HG03432 (cell line): ENCODE results near the gene DIO3.

ENCODE experiments used
- ATAC-seq: cut with Tn5 transposase; IDR thresholded peaks from one replicate; pipeline ENCODE4 v1.9.1; 2021; ENCODE audit warnings: mild to moderate bottlenecking, moderate library complexity; ENCODE audit not compliant: unreplicated experiment

The DIO3 gene

GRCh38 chr14:101561145-101561896, at the start of gene DIO3:
DIO3 (plus strand) TSS chr14:101561495.
- no peak for ATAC-seq

GRCh38 chr14:101511620-101512375, 49.5 kb upstream of the DIO3 start:
- ATAC-seq, result no peak

DNA sequence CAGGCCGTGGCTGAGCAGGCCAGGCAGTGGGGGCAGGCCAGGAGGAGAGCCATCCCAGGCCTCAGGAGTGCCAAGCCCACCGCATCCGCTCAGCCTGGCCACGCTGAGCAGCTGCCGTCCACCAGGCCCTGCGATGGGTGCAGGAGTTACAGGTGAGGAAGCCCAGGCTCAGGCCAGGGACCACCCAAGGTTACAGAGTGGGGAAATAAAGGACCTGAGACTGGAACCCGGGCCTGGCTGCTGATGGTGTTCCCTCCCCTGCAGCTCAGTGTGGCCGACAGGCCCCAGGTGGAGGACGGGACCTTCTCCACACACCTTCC, 49.0 kb upstream of the DIO3 start:
- ATAC-seq, result no peak

GRCh38 chr14:101514136-101514535, 47.2 kb upstream of the DIO3 start:
- no peak for ATAC-seq

GRCh38 chr14:101516401-101516800, 44.9 kb upstream of the DIO3 start:
- ATAC-seq, result no peak

GRCh38 chr14:101518611-101519473, 42.5 kb upstream of the DIO3 start:
- no peak for ATAC-seq

GRCh38 chr14:101520621-101521472, 40.4 kb upstream of the DIO3 start:
- no peak for ATAC-seq

- ATAC-seq, result no peak
Observed at GRCh38 chr14:101521473-101521915, 39.8 kb upstream of the DIO3 start.

DNA sequence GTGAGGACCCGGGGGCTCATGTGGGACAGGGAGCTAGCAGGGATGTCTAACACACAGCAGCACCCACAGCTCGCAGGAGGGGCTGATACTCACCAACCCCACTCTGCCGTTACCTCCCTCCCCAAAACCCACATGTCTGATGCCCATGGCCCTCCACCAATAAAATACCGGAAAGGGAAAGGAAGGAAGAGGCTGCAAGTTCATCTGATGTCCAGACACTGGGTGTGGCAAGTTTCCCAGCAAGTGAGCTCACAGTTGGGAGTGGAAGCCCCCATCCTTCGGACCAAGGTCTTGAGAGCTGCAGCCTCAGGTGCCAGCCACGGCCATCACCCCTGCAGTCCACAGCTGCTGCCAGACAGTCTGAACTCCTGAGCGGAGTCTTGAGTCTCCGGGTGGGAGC, 39.3 kb upstream of the DIO3 start:
- ATAC-seq, result no peak

DNA sequence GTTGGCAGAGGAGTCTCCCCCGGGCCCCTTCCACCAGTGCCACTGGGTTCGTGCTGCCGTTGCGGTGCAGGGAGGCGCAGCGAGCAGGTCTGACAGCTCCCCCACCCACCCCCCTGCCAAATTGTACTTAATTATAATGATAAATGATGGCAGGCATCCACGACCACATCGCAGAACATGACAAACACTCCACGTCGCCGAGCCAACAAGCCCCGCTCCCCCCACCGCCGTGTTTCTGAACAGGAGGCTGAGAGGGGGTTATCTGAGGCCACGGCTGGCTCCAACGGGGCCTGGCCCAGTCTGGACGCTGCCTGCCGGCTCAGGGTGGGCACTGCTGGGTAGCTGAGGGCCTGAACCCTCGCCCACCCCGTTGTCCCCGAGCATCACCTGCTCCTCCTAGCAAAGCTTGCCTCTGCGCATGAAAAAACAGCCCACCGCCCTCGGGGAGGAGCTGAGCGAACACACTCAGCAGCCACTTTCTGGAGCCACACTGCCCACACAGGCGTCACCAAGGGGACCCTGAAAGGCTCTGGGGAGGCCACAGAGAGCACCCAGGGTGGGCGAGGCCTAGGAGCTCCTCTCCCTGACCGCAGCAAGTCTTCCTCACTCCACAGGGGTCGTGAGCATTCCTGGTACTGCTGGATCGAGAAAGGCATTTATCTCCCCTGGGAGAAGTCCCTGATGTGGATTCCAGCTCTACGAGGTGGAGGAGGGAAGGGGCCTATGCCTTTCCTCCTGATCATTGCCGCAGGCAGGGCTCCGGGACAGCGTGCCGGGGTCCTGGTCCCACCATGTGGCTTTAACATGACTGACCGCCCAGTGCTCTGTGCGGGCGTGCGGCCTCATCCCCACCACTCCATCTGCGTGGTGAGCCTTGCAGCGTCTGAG, 35.4 kb upstream of the DIO3 start:
- ATAC-seq, result no peak

- ATAC-seq, result no peak
Observed at GRCh38 chr14:101527987-101528386, 33.3 kb upstream of the DIO3 start.

DNA sequence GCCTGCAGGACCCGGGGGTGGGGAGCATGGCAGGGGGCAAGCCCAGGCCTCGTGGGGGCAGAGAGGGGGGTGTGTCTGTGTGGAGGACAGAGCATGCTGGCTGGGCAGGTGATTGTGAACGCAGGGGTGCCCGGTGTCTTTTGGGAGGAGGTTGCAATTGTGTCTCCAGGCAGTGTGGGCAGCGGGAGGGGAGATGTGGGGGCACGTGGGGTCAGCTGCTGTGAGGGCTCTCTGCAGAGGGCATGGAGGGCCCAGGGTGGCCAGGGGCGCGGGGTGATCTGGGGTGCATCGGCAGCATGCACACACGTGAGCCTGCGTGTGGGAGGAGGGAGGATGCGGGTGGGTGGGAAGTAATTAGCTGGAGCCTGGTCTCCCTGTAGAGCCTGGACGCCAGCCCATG, 32.2 kb upstream of the DIO3 start:
- no peak for ATAC-seq

DNA sequence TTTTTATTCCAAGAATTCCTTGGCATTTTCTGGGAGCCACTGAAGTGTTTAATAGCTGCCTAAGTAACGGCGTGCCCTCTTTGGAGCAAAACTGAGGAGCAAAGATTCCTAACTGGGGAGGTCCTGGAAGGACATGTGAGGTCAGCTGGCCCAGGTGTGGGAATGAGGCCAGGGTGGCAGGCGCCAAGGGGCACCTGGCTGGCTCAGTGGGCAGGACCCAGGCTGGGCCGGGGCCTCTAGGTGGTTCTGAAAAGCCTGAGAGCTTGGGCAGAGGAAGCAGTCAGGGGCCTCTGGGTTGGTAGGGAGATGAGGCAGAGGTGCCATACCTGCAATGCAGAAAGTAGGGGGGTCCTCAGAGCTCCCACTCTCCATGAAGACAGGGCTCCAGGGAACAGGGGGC, 27.1 kb upstream of the DIO3 start:
- ATAC-seq, result no peak

- no peak for ATAC-seq
Observed at GRCh38 chr14:101535232-101535631, 26.1 kb upstream of the DIO3 start.

- ATAC-seq, result no peak
Observed at GRCh38 chr14:101535701-101536207, 25.5 kb upstream of the DIO3 start.

- no peak for ATAC-seq
Observed at GRCh38 chr14:101537286-101537685, 24.0 kb upstream of the DIO3 start.

DNA sequence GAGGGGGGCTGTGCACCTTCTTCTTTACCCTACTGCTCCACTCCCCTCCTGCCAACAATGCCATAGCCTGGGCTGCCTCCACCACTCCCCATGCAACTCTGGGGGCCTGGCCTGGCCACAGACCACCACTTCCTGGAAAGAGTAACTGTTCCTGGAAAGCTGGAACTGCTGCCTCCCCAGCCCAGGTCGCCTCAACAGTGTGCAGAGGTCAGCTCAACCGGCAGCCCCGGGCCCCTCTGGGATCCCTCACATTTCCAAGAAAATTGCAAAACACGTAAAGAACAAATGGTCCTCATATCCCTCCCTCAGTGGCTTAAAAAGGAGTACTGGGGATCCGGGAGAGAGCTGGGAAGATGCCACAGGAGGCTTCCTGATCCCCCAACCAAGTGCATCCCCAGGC, 22.4 kb upstream of the DIO3 start:
- no peak for ATAC-seq

GRCh38 chr14:101539880-101540279, 21.4 kb upstream of the DIO3 start:
- no peak for ATAC-seq
